Vagina (tissue), 2 donors: ENCODE results near the gene ITPKB.
A peak's percentile ranks its signal among the peaks of the same experiment; 100 is the strongest.

ENCODE experiments used
- CTCF ChIP-seq, 3 experiments: fragments of 450-650 bp in 2 of 3; fragments of 200-600 bp in 1 of 3; sonication (generic) in 1 of 3; IDR thresholded peaks; one replicate each; pipeline ENCODE4 v1.5.1; 2017 to 2019; ENCODE audit warnings: antibody characterized with exemption in 3 of 3, mild to moderate bottlenecking in 2 of 3, moderate library complexity in 2 of 3
- POLR2A ChIP-seq, 2 donors: fragments of 450-650 bp; IDR thresholded peaks; one replicate each; pipeline ENCODE4 v1.6.1; 2017; ENCODE audit warnings: antibody characterized with exemption in 2 of 2, mild to moderate bottlenecking in 2 of 2, moderate library complexity in 2 of 2
- POLR2AphosphoS5 ChIP-seq, 2 donors: sonication (generic); formaldehyde crosslinking; IDR thresholded peaks; one replicate each; pipeline ENCODE4 v1.9.0; 2017; ENCODE audit warnings: antibody characterized with exemption in 2 of 2, mild to moderate bottlenecking in 2 of 2, low read depth in 1 of 2; ENCODE audit not compliant: insufficient read depth in 1 of 2

GRCh38 chr1:226784081-226785049 is 45.3 kb upstream of the ITPKB start:
- TF ChIP-seq POLR2A (IDR thresholded peaks at IDR 0.05), result no peak
- no peak for TF ChIP-seq CTCF (IDR thresholded peaks at IDR 0.05)
- TF ChIP-seq POLR2AphosphoS5 (IDR thresholded peaks at IDR 0.05; ENCODE audit: insufficient read depth in 1 of 2, low read depth in 1 of 2), result peak in 1 of 2 donors; percentile 71
